Lower leg skin (tissue), 3 donors: ENCODE results near the gene MYH10.

Source experiments
- POLR2A ChIP-seq, 2 donors: fragments of 450-650 bp; IDR thresholded peaks; one replicate each; pipeline ENCODE4 v1.6.1; 2016 to 2017; ENCODE audit warnings: antibody characterized with exemption in 2 of 2, mild to moderate bottlenecking in 1 of 2, moderate library complexity in 1 of 2
- TF ChIP-seq, protein P1 (sequence below), 3 donors: fragments of 450-650 bp; IDR thresholded peaks; one replicate each; pipeline ENCODE4 v1.5.1; 2016; ENCODE audit warnings: antibody characterized with exemption in 3 of 3, mild to moderate bottlenecking in 3 of 3, moderate library complexity in 2 of 3

DNA sequence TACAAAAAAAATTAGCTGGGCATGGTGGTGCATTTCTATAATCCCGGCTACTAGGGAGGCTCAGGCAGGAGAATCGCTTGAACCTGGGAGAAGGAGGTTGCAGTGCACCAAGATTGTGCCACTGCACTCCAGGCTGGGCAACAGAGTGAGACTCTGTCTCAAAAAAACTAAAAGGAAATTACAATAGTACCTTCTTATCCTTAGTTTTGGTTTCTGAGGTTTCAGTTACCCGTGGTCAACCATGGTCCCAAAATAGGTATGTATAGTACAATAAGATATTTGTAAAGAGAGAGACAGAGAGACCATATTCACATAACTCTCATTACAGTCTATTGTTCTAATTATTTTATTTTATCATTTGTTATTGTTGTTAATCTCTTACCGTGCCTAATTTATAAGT is 24.3 kb upstream of the MYH10 start:
- TF ChIP-seq, protein P1, sequence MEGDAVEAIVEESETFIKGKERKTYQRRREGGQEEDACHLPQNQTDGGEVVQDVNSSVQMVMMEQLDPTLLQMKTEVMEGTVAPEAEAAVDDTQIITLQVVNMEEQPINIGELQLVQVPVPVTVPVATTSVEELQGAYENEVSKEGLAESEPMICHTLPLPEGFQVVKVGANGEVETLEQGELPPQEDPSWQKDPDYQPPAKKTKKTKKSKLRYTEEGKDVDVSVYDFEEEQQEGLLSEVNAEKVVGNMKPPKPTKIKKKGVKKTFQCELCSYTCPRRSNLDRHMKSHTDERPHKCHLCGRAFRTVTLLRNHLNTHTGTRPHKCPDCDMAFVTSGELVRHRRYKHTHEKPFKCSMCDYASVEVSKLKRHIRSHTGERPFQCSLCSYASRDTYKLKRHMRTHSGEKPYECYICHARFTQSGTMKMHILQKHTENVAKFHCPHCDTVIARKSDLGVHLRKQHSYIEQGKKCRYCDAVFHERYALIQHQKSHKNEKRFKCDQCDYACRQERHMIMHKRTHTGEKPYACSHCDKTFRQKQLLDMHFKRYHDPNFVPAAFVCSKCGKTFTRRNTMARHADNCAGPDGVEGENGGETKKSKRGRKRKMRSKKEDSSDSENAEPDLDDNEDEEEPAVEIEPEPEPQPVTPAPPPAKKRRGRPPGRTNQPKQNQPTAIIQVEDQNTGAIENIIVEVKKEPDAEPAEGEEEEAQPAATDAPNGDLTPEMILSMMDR (IDR thresholded peaks at IDR 0.05), result no peak
- no peak for TF ChIP-seq POLR2A (IDR thresholded peaks at IDR 0.05)
